Measurements from ENCODE around the gene GATAD2B.

Gene GATAD2B

GRCh38 chr1:153827168-153827964 is 95.4 kb downstream of the GATAD2B start:
- DNase-seq, result no peak

GRCh38 chr1:153818876-153819275 is 103.9 kb downstream of the GATAD2B start:
- no peak for DNase-seq

- DNase-seq, result no peak
These were observed 106.4 kb downstream of the GATAD2B start for GRCh38 chr1:153816283-153816889.

- DNase-seq, result no peak
These were observed 116.7 kb downstream of the GATAD2B start for GRCh38 chr1:153805886-153806719.

- DNase-seq, result no peak
These were observed 117.6 kb downstream of the GATAD2B start for GRCh38 chr1:153805042-153805745.

- no peak for DNase-seq
These were observed 118.7 kb downstream of the GATAD2B start for GRCh38 chr1:153804112-153804511.

GRCh38 chr1:153803470-153804056 is 119.2 kb downstream of the GATAD2B start:
- no peak for DNase-seq

GRCh38 chr1:153801786-153802697 is 120.7 kb downstream of the GATAD2B start:
- DNase-seq, result no peak

GRCh38 chr1:153801028-153801625 is 121.6 kb downstream of the GATAD2B start:
- no peak for DNase-seq

GRCh38 chr1:153800516-153800915 is 122.3 kb downstream of the GATAD2B start:
- no peak for DNase-seq

GRCh38 chr1:153799566-153800465 is 123.0 kb downstream of the GATAD2B start:
- no peak for DNase-seq

- no peak for DNase-seq
These were observed 123.8 kb downstream of the GATAD2B start for GRCh38 chr1:153799016-153799415.

- no peak for DNase-seq
These were observed 124.3 kb downstream of the GATAD2B start for GRCh38 chr1:153798468-153798780.

- DNase-seq, result peak; percentile 19 to 42
These were observed 125.7 kb downstream of the GATAD2B start for GRCh38 chr1:153796786-153797659.

- DNase-seq, result no peak
These were observed 126.6 kb downstream of the GATAD2B start for GRCh38 chr1:153795934-153796785.

- DNase-seq, result no peak
These were observed 127.4 kb downstream of the GATAD2B start for GRCh38 chr1:153795330-153795837.

- DNase-seq, result no peak
These were observed 128.0 kb downstream of the GATAD2B start for GRCh38 chr1:153794624-153795329.

Measured in hippocampal formation (tissue), 2 donors.